HEK293T (cell line): ENCODE measurements around the gene PSENEN.

Source experiments
- BHLHE40 ChIP-seq: fragments of 450-650 bp; IDR thresholded peaks from 2 replicates; pipeline ENCODE4 v1.6.1; 2016; ENCODE audit warnings: mild to moderate bottlenecking, moderate library complexity, borderline replicate concordance
- SUZ12 ChIP-seq: fragments of 450-650 bp; IDR thresholded peaks from 2 replicates; pipeline ENCODE4 v1.6.1; 2016; ENCODE audit warnings: mild to moderate bottlenecking
- ZNF384 ChIP-seq: fragments of 450-650 bp; IDR thresholded peaks from 2 replicates; pipeline ENCODE4 v1.6.1; 2016

DNA sequence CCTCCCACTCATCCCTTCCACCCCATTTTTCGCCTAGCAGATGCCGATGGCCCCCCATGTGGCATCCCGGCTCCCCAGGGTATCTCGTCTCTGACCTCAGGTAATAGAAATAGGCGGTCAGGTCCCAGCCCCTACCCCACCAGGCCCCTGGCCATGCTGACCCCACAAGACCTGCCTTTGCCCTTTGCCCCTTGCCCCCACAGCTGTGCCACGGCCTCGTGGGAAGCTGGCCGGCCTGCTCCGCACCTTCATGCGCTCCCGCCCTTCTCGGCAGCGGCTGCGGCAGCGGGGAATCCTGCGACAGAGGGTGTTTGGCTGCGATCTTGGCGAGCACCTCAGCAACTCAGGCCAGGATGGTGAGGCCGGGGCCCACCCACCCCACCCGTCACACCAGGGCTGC is 35.3 kb downstream of the PSENEN start:
- TF ChIP-seq ZNF384 (no peak), SUZ12 (no peak), BHLHE40 (no peak)
